GM19463 (cell line): Measurements from ENCODE around the gene GMPPA.

Experiments used
- ATAC-seq: cut with Tn5 transposase; IDR thresholded peaks from one replicate; pipeline ENCODE4 v1.9.1; 2021; ENCODE audit warnings: mild to moderate bottlenecking, moderate library complexity; ENCODE audit not compliant: unreplicated experiment

Gene GMPPA

GRCh38 chr2:219501849-219502248 lies 3.2 kb downstream of the GMPPA start:
- ATAC-seq: no peak

- no peak for ATAC-seq
These were observed 3.9 kb downstream of the GMPPA start for GRCh38 chr2:219502618-219503017.

GRCh38 chr2:219505585-219505984 lies 6.9 kb downstream of the GMPPA start:
- ATAC-seq: no peak

DNA sequence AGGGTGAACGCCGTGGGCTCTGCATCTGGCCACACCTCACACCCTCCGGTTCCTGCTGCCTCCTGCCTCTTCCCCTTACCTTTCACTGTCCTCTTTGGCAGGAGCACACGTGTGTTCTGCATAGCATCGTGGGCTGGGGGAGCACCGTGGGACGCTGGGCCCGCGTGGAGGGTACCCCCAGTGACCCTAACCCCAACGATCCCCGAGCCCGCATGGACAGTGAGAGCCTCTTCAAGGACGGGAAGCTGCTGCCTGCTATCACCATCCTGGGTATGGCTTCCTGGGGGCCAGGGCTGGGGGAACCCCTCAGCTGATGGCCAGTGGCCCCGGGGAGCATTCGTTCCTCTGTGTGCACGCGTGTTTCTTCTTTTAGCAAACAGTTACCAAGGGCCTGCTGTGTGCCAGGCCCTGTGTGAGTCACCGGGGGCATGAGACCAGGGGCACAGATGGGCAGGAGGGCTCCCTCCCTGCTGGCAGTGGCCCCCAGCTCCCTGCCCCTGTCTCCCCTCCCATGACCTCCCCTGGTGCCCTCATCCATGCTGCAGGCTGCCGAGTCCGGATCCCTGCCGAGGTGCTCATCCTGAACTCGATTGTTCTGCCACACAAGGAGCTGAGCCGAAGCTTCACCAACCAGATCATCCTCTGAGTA lies 7.6 kb downstream of the GMPPA start:
- no peak for ATAC-seq

- no peak for ATAC-seq
These were observed 8.3 kb downstream of the GMPPA start for GRCh38 chr2:219506802-219507526.

- ATAC-seq: no peak
These were observed 9.1 kb downstream of the GMPPA start for GRCh38 chr2:219507581-219508443.

DNA sequence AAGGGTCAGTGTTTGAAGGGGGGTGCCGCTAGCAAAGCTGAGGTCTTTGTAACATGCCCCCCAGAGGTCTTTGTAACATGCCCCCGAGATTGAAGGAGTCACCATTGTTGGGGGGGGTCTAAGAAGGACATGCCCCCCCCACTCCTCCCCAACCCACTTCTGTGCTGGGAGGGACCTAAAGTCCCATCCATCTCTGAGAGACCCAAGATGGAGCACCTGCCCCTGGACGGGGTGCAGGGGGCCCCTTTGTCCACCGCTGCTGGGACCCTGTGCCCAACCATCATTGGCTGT lies 9.7 kb downstream of the GMPPA start:
- no peak for ATAC-seq

- ATAC-seq: peak; percentile 25
These were observed 10.5 kb downstream of the GMPPA start for GRCh38 chr2:219508971-219509779.

DNA sequence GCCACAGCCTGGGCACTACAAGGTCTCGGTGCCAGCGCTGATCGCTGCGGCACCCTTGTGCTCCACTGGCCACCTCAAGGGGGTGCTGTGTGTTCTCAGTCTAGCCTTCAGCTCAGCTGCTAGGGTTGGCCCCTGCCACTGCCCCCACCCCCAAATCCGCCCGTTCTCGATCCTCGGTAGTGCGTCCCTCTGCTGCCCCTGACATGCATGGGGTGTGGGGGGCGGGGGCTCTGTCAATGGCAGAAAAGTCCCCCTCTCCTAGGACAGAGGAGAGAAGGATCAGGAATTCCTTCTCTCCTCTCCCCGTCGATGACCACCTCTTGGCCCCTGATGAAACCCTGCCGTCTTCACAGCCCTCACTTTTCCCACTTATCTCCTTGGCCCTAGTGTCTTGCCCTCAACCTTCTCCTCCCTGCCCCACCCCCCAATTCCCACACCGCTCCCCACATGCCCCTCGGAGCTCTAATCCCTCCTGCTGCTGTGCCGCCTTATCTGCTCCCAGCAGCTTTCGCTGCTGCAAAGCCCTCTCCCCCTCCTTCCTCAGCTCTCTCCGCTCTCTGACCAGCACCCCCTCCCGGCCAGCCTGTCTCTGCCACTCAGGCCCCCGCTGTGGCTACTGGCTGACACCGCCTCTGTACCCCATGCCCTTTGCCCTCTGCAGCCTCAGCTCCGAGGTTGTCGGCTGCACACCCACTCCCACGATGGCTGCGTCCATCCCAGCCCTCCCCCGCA lies 11.3 kb downstream of the GMPPA start:
- peak; percentile 66 for ATAC-seq

DNA sequence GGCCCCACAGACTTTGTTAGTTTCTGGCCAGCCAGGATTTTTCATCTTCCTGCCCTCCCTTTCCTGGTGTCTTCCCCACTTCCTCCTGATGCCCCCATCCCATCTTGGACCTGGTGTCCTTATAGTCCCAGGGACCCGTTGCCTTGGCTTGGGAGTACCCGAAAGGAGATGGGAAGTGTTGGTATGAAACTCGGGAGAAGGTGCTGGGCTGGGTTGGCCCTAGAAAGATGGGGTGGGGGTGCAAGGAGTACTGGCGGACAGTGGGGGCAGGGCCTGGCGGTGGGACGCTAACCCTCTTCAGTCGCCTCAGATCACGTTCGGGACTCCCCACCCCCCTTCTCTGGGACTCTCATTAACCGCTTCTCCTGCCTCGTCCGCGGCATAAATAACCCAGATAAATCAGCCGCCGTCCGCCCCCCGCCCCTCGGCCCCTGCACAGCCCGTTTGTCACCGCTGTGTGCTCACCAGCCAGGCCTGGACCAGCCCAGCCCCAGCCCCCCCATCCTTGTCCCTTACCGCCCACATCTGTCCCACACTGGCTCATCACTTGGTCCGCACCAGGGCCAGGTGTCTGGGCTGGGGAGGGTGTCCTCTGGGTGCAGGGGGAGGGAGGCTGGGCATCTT lies 11.9 kb downstream of the GMPPA start:
- no peak for ATAC-seq

- ATAC-seq: no peak
These were observed 13.0 kb downstream of the GMPPA start for GRCh38 chr2:219511547-219512325.

GRCh38 chr2:219512524-219513216 lies 14.0 kb downstream of the GMPPA start:
- no peak for ATAC-seq

DNA sequence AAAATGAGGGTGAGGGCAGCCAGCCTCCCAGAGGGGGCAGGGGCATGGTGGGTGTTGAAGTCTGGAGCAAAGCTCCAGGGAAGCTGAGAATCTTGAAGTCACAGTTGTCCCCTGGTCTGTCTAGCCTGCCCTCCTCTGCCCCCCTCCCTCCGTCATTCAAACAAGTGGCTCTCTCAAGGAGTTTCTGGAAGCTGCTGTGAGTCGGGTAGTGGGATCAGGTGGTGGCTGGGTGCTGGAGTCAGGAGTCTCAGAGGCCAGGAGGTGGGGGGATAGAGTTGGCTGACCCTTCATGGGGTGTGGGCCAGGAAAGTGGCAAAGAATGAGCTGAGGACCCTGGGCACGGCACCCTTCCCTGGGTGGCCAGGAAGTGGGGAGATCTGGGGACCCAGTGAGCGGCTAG lies 15.1 kb downstream of the GMPPA start:
- ATAC-seq: no peak

- ATAC-seq: no peak
These were observed 15.6 kb downstream of the GMPPA start, which contains the start of gene ASIC4 for GRCh38 chr2:219514196-219514761. Gene ASIC4, plus strand, starts transcription at chr2:219514482. Its CDS starts 243 bp downstream, at chr2:219514725.

DNA sequence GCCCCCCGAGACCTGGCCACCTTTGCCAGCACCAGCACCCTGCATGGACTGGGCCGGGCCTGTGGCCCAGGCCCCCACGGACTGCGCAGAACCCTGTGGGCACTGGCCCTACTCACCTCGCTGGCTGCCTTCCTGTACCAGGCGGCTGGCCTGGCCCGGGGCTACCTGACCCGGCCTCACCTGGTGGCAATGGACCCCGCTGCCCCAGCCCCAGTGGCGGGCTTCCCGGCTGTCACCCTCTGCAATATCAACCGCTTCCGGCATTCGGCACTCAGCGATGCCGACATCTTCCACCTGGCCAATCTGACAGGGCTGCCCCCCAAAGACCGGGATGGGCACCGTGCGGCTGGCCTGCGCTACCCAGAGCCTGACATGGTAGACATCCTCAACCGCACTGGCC lies 16.1 kb downstream of the GMPPA start:
- no peak for ATAC-seq

DNA sequence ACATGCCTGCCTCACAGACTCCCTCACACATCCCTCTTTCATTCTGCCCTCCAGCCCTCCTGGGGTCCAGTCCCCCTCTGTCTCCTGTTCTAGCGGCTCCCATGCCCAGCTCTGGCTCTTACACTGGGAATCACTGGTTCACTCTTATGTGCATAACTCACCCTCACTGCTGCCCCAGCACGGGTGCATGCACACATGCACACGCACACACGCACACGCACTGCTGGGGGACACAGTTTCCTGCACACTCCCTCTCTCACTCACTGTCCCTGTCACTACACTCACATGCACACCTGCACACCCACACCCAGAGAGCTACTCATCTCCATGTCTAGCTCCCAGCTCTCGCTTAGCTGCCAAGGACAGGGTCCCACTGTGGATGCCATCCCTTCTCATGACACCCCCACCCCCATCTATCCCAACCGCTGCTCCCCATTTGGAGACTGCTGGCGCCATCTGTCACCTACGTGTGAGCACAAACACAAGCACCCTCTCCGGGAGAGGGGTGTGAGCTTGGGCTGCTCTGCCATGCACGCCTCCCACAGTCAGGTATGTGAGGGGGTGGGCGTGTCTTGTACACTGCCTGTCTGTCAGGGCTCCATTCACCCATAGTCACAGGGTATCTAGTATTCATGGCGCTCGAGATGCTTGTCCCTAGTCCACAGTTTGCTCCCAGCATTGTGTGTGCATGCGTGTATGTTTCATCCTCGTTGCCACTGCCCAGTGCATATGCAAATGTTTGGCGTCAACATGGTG lies 17.4 kb downstream of the GMPPA start:
- ATAC-seq: no peak

- ATAC-seq: no peak
These were observed 18.2 kb downstream of the GMPPA start for GRCh38 chr2:219516888-219517287.
